ENCODE measurements around the gene TADA2A. TPM values are rescaled to one million over a fixed set of nuclear protein-coding genes. Genes with fewer than 3 reads are reported as not detected.

Gene TADA2A
- total RNA-seq, 1 experiment from 2014 or later, result 11.4 TPM

GRCh38 chr17:37527249-37527851 lies 120.7 kb downstream of the TADA2A start:
- intact Hi-C loops (cut with micrococcal nuclease; ENCODE audit: unreplicated experiment) (no loop called here), in situ Hi-C loops (cut with HindIII; ENCODE audit: low pct_unique_long_range_greater_than_20kb, low sequenced_read_pairs) (no loop called here)
- Histone ChIP-seq H3K27ac (ENCODE audit: low read length) (no peak overlapping the region), H3K4me3 (ENCODE audit: low read depth in 2 of 2, low read length in 2 of 2) (no peak overlapping the region), H3K27me3 (ENCODE audit: control insufficient read depth, insufficient read depth, low read length) (no peaks in the 10 kb centered on the region), H3K4me1 (ENCODE audit: control insufficient read depth, insufficient read depth, low read length) (no peaks in the 10 kb centered on the region), H3K9me3 (ENCODE audit: control insufficient read depth, insufficient read depth, low read depth, low read length) (no peaks in the 10 kb centered on the region), H3K36me3 (ENCODE audit: control insufficient read depth, insufficient read depth, low read length) (no peaks in the 10 kb centered on the region)
- TF ChIP-seq CTCF (IDR thresholded peaks at IDR 0.05), result peak; percentile 71
- no peak for TF ChIP-seq SIN3A (IDR thresholded peaks at IDR 0.05; ENCODE audit: borderline replicate concordance, insufficient read depth, low read depth, low read length)
- ChIA-PET CTCF (interaction anchor here (1.1 kb wide), 1 partner anchor 56 kb away, joined by 3 read pairs; no protein-coding TSS in a partner anchor), POLR2A (interaction anchor here (0.6 kb wide), 1 partner anchor 288 kb away, joined by 3 read pairs; no protein-coding TSS in a partner anchor)
- BruUV-seq (replicated peaks), result no TSS peak
- peak; percentile 13 for DNase-seq (ENCODE audit: low read depth, low spot score)
- peak; percentile 91 for ATAC-seq

Other genes with a start within 250 kb of the TADA2A start
- not detected for gene C17orf78, start 30.9 kb upstream of the TADA2A start, total RNA-seq (2021; ENCODE audit: unreplicated experiment)
- gene ACACA, start 50 bp upstream of the TADA2A start, total RNA-seq (2021; ENCODE audit: unreplicated experiment), result 131 TPM
- 23.1 TPM for gene DUSP14, start 83.0 kb downstream of the TADA2A start, total RNA-seq (2021; ENCODE audit: unreplicated experiment)
- gene SYNRG, start 202.5 kb downstream of the TADA2A start, total RNA-seq (2021; ENCODE audit: unreplicated experiment), result 30.8 TPM
- gene DDX52, start 236.6 kb downstream of the TADA2A start, total RNA-seq (2021; ENCODE audit: unreplicated experiment), result 16.5 TPM